ENCODE results near the gene UGT1A6. TPM values are rescaled to one million over a fixed set of nuclear protein-coding genes. Genes with fewer than 3 reads are reported as not detected.

Gene UGT1A6
- total RNA-seq, 1 experiment from 2014 or later, result not detected

- Histone ChIP-seq H3K4me3 (ENCODE audit: low read depth, low read length, poor library complexity, severe bottlenecking) (no peak overlapping the region), H3K4me1 (ENCODE audit: insufficient read depth, low read length, poor library complexity, severe bottlenecking) (no peaks in the 10 kb centered on the region), H3K27me3 (replicated peaks; ENCODE audit: insufficient read depth, low read depth, low read length, poor library complexity) (no peaks in the 10 kb centered on the region), H3K27ac (ENCODE audit: low read depth, low read length, poor library complexity, severe bottlenecking) (no peak overlapping the region), H3K36me3 (ENCODE audit: insufficient read depth, low read length, poor library complexity, severe bottlenecking) (no peaks in the 10 kb centered on the region), H3K9me3 (ENCODE audit: low read depth, low read length, poor library complexity, severe bottlenecking) (no peaks in the 10 kb centered on the region)
- DNase-seq (ENCODE audit: low spot score), result no peak
- intact Hi-C loops (cut with micrococcal nuclease; ENCODE audit: unreplicated experiment), result no loop called here
- ChIA-PET CTCF (no interaction called here), POLR2A (ENCODE audit: low non-redundant PET) (no interaction called here)
- no peak for TF ChIP-seq EZH2 (IDR thresholded peaks at IDR 0.05; ENCODE audit: borderline replicate concordance, low read depth, low read length, poor library complexity, severe bottlenecking)
- TF ChIP-seq CTCF (conservative IDR thresholded peaks at IDR 0.05; ENCODE audit: low read depth, low read length), result no peak
- BruUV-seq (replicated peaks), result no TSS peak
These were observed 123.2 kb downstream of the UGT1A6 start for GRCh38 chr2:233815861-233816260.

- H3K27ac ChIP-seq (ENCODE audit: low read depth, low read length, poor library complexity, severe bottlenecking), result no peak overlapping the region
- CTCF ChIA-PET, result no interaction called here
These were observed 123.6 kb downstream of the UGT1A6 start for GRCh38 chr2:233816334-233816733.

GRCh38 chr2:233816771-233817170 lies 124.1 kb downstream of the UGT1A6 start:
- Histone ChIP-seq H3K27me3 (replicated peaks; ENCODE audit: insufficient read depth, low read depth, low read length, poor library complexity) (no peaks in the 10 kb centered on the region), H3K9me3 (ENCODE audit: low read depth, low read length, poor library complexity, severe bottlenecking) (no peaks in the 10 kb centered on the region), H3K4me1 (ENCODE audit: insufficient read depth, low read length, poor library complexity, severe bottlenecking) (no peaks in the 10 kb centered on the region), H3K4me3 (ENCODE audit: low read depth, low read length, poor library complexity, severe bottlenecking) (no peak overlapping the region), H3K27ac (ENCODE audit: low read depth, low read length, poor library complexity, severe bottlenecking) (no peak overlapping the region), H3K36me3 (ENCODE audit: insufficient read depth, low read length, poor library complexity, severe bottlenecking) (no peaks in the 10 kb centered on the region)
- no peak for TF ChIP-seq EZH2 (IDR thresholded peaks at IDR 0.05; ENCODE audit: borderline replicate concordance, low read depth, low read length, poor library complexity, severe bottlenecking)
- no peak for TF ChIP-seq CTCF (conservative IDR thresholded peaks at IDR 0.05; ENCODE audit: low read depth, low read length)
- CTCF ChIA-PET, result no interaction called here
- DNase-seq (ENCODE audit: low spot score), result no peak
- POLR2A ChIA-PET (ENCODE audit: low non-redundant PET), result no interaction called here
- BruUV-seq (replicated peaks), result no TSS peak
- intact Hi-C loops (cut with micrococcal nuclease; ENCODE audit: unreplicated experiment), result no loop called here

More at GRCh38 chr2:233816334-233816733, 123.6 kb downstream of the UGT1A6 start:
- Histone ChIP-seq H3K4me3 (ENCODE audit: low read depth, low read length, poor library complexity, severe bottlenecking) (no peak overlapping the region), H3K36me3 (ENCODE audit: insufficient read depth, low read length, poor library complexity, severe bottlenecking) (no peaks in the 10 kb centered on the region), H3K4me1 (ENCODE audit: insufficient read depth, low read length, poor library complexity, severe bottlenecking) (no peaks in the 10 kb centered on the region), H3K27me3 (replicated peaks; ENCODE audit: insufficient read depth, low read depth, low read length, poor library complexity) (no peaks in the 10 kb centered on the region), H3K9me3 (ENCODE audit: low read depth, low read length, poor library complexity, severe bottlenecking) (no peaks in the 10 kb centered on the region)
- TF ChIP-seq EZH2 (IDR thresholded peaks at IDR 0.05; ENCODE audit: borderline replicate concordance, low read depth, low read length, poor library complexity, severe bottlenecking), result no peak
- no peak for TF ChIP-seq CTCF (conservative IDR thresholded peaks at IDR 0.05; ENCODE audit: low read depth, low read length)
- DNase-seq (ENCODE audit: low spot score), result no peak
- BruUV-seq (replicated peaks), result no TSS peak
- POLR2A ChIA-PET (ENCODE audit: low non-redundant PET), result no interaction called here
- intact Hi-C loops (cut with micrococcal nuclease; ENCODE audit: unreplicated experiment), result no loop called here

Data from A673 (cell line).